Body of pancreas (tissue), 4 donors: ENCODE data around the gene ARHGAP20.

Source experiments
- POLR2A ChIP-seq, 3 donors: fragments of 450-650 bp; IDR thresholded peaks; one replicate each; pipeline ENCODE4 v1.6.1; 2016; ENCODE audit warnings: antibody characterized with exemption in 3 of 3, mild to moderate bottlenecking in 2 of 3
- TF ChIP-seq, protein P1 (sequence below), 7 experiments: fragments of 450-650 bp in 4 of 7; fragments of 200-600 bp in 3 of 7; sonication (generic) in 3 of 7; IDR thresholded peaks; one replicate each; pipeline ENCODE4 v1.5.1; 2016 to 2019; ENCODE audit warnings: antibody characterized with exemption in 7 of 7

DNA sequence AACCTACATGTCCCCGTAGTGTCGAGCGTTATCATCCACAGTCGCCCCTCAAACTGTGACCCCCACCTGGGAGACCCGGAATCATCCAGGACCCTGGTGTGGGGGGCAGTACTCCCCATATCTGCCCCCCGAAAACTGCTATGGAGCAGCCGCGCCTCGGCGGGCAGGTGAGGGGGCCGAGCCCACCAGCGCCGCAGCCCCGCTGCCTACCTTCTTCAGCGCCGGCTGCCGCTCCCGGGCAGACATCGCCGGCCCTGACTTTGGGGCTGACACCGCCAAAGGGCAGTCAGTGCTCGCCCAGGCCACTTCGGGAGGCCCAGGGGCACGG is 825 bp downstream of the ARHGAP20 start:
- no peak for TF ChIP-seq POLR2A (IDR thresholded peaks at IDR 0.05)
- TF ChIP-seq, protein P1, sequence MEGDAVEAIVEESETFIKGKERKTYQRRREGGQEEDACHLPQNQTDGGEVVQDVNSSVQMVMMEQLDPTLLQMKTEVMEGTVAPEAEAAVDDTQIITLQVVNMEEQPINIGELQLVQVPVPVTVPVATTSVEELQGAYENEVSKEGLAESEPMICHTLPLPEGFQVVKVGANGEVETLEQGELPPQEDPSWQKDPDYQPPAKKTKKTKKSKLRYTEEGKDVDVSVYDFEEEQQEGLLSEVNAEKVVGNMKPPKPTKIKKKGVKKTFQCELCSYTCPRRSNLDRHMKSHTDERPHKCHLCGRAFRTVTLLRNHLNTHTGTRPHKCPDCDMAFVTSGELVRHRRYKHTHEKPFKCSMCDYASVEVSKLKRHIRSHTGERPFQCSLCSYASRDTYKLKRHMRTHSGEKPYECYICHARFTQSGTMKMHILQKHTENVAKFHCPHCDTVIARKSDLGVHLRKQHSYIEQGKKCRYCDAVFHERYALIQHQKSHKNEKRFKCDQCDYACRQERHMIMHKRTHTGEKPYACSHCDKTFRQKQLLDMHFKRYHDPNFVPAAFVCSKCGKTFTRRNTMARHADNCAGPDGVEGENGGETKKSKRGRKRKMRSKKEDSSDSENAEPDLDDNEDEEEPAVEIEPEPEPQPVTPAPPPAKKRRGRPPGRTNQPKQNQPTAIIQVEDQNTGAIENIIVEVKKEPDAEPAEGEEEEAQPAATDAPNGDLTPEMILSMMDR (IDR thresholded peaks at IDR 0.05) = no peak
